Tibial artery (tissue), 4 donors: ENCODE results near the gene WDR46.

Experiments used
- DNase-seq, 2 donors: peaks; one replicate each; pipeline ENCODE4 v3.0.0-alpha.2; 2019
- H3K27ac ChIP-seq, 2 donors: fragments of 200-600 bp; sonication (generic) in 1 of 2; 1 replicate in 1 of 2; 2 replicates in 1 of 2; pipeline ENCODE4 v1.5.1; 2018 to 2019; ENCODE audit warnings: mild to moderate bottlenecking in 1 of 2
- H3K27me3 ChIP-seq, 2 donors: fragments of 200-600 bp; sonication (generic) in 1 of 2; one replicate each; pipeline versions ENCODE4 v1.5.1 to v1.6.0; 2016 to 2019
- H3K36me3 ChIP-seq, 3 donors: fragments of 200-600 bp; sonication (generic) in 2 of 3; one replicate each; pipeline ENCODE4 v1.5.1; 2016 to 2019; ENCODE audit warnings: mild to moderate bottlenecking in 2 of 3
- H3K4me1 ChIP-seq, 4 donors: fragments of 200-600 bp; sonication (generic) in 2 of 4; 1 replicate in 3 of 4; 2 replicates in 1 of 4; pipeline ENCODE4 v1.5.1; 2016 to 2019
- H3K4me3 ChIP-seq, 2 donors: fragments of 200-600 bp; sonication (generic) in 1 of 2; 1 replicate in 1 of 2; 2 replicates in 1 of 2; pipeline ENCODE4 v1.5.1; 2018 to 2019; ENCODE audit warnings: mild to moderate bottlenecking in 2 of 2
- H3K9me3 ChIP-seq, 3 donors: fragments of 200-600 bp; sonication (generic) in 1 of 3; one replicate each; pipeline ENCODE4 v1.5.1; 2016 to 2019
- CTCF ChIP-seq, 2 experiments: fragments of 200-600 bp in 1 of 2; fragments of 450-650 bp in 1 of 2; IDR thresholded peaks; one replicate each; pipeline ENCODE4 v1.5.1; 2017 to 2019; ENCODE audit warnings: antibody characterized with exemption in 2 of 2, mild to moderate bottlenecking in 1 of 2, moderate library complexity in 1 of 2
- intact Hi-C: fragments of 100-400 bp; cut with DNase I; formaldehyde crosslinking; loops from one replicate; pipeline ENCODE4 v1.15.0; 2023; ENCODE audit warnings: low total_unique reads

Gene WDR46

GRCh38 chr6:33297406-33297955 lies 8.4 kb upstream of the WDR46 start:
- Histone ChIP-seq H3K9me3 (no peaks in the 10 kb centered on the region), H3K36me3 (peaks cover 7 to 50% (median 36%) of the 10 kb centered on the region in 3 donors), H3K27ac (peak overlapping the region; percentile 94 to 97), H3K27me3 (no peaks in the 10 kb centered on the region), H3K4me1 (peaks cover 0 to 42% (median 24%) of the 10 kb centered on the region in 4 donors), H3K4me3 (peak overlapping the region; percentile 76 to 79)
- DNase-seq, result peak in 1 of 2 donors; percentile 76
- intact Hi-C loops, result loop anchor here (10.0 kb wide), 1 partner anchor 117 kb away; the partner anchor contains the start of genes CUTA and PHF1
- no peak for TF ChIP-seq CTCF (IDR thresholded peaks at IDR 0.05)

GRCh38 chr6:33296797-33297405 lies 7.9 kb upstream of the WDR46 start:
- H3K27ac ChIP-seq, result peak overlapping the region; percentile 94 to 97
- H3K36me3 ChIP-seq, result peaks cover 11 to 51% (median 40%) of the 10 kb centered on the region in 3 donors
- H3K4me1 ChIP-seq, result peaks cover 0 to 42% (median 24%) of the 10 kb centered on the region in 4 donors
- no peaks in the 10 kb centered on the region for H3K27me3 ChIP-seq
- intact Hi-C loops, result loop anchor here (10.0 kb wide), 1 partner anchor 118 kb away; the partner anchor contains the start of genes CUTA and PHF1
- peak overlapping the region; percentile 76 to 79 for H3K4me3 ChIP-seq
- no peak for DNase-seq
- TF ChIP-seq CTCF (IDR thresholded peaks at IDR 0.05), result no peak
- no peaks in the 10 kb centered on the region for H3K9me3 ChIP-seq

GRCh38 chr6:33295621-33296369 lies 6.8 kb upstream of the WDR46 start:
- H3K4me3 ChIP-seq, result no peak overlapping the region
- H3K27ac ChIP-seq, result no peak overlapping the region
- H3K36me3 ChIP-seq, result peaks cover 15 to 60% (median 47%) of the 10 kb centered on the region in 3 donors
- H3K9me3 ChIP-seq, result no peaks in the 10 kb centered on the region
- intact Hi-C loops, result loop anchor here (10.0 kb wide), 1 partner anchor 119 kb away; the partner anchor contains the start of genes CUTA and PHF1
- no peak for TF ChIP-seq CTCF (IDR thresholded peaks at IDR 0.05)
- peaks cover 0 to 33% (median 19%) of the 10 kb centered on the region in 4 donors for H3K4me1 ChIP-seq
- no peaks in the 10 kb centered on the region for H3K27me3 ChIP-seq
- no peak for DNase-seq

GRCh38 chr6:33294086-33294823 lies 5.2 kb upstream of the WDR46 start:
- Histone ChIP-seq H3K27me3 (no peaks in the 10 kb centered on the region), H3K36me3 (peaks cover 15 to 60% (median 50%) of the 10 kb centered on the region in 3 donors)

More at GRCh38 chr6:33294086-33294823, 5.2 kb upstream of the WDR46 start:
- Histone ChIP-seq H3K9me3 (no peaks in the 10 kb centered on the region), H3K4me3 (no peak overlapping the region), H3K4me1 (peaks cover 0 to 35% (median 24%) of the 10 kb centered on the region in 4 donors), H3K27ac (no peak overlapping the region)
- TF ChIP-seq CTCF (IDR thresholded peaks at IDR 0.05), result no peak
- intact Hi-C loops, result loop anchor here (10.0 kb wide), 1 partner anchor 121 kb away; the partner anchor contains the start of genes CUTA and PHF1
- DNase-seq, result no peak
